Adrenal gland (tissue), 12 donors: ENCODE results near the gene ERF. TPM values are rescaled to one million over a fixed set of nuclear protein-coding genes. Genes with fewer than 3 reads are reported as not detected.

Experiments used
- DNase-seq, 7 donors: peaks; one replicate each; pipeline ENCODE4 v3.0.0-alpha.2; 2019 to 2020
- H3K27ac ChIP-seq, 5 donors: fragments of 200-600 bp; sonication (generic) in 4 of 5; 1 replicate in 3 of 5; 2 replicates in 2 of 5; pipeline versions ENCODE4 v1.5.1 to v1.8.0; 2016 to 2020; ENCODE audit warnings: mild to moderate bottlenecking in 1 of 5
- H3K27me3 ChIP-seq: fragments of 200-600 bp; 2 replicates; pipeline ENCODE4 v1.8.0; 2021
- H3K36me3 ChIP-seq, 2 donors: fragments of 200-600 bp; replicated peaks in 1 of 2; 1 replicate in 1 of 2; 2 replicates in 1 of 2; pipeline versions ENCODE4 v1.5.1 to v1.8.0; 2018 to 2022
- H3K4me1 ChIP-seq, 2 donors: fragments of 200-600 bp; replicated peaks in 1 of 2; 1 replicate in 1 of 2; 2 replicates in 1 of 2; pipeline versions ENCODE4 v1.5.1 to v1.8.0; 2018 to 2021
- H3K4me3 ChIP-seq, 4 donors: fragments of 200-600 bp; sonication (generic) in 3 of 4; one replicate each; pipeline ENCODE4 v1.5.1; 2016 to 2018
- H3K9me3 ChIP-seq, 3 donors: fragments of 200-600 bp; sonication (generic) in 1 of 3; replicated peaks in 1 of 3; 1 replicate in 2 of 3; 2 replicates in 1 of 3; pipeline versions ENCODE4 v1.5.1 to v1.8.0; 2016 to 2021
- CTCF ChIP-seq, 6 experiments: fragments of 450-650 bp in 4 of 6; fragments of 200-600 bp in 2 of 6; sonication (generic) in 1 of 6; IDR thresholded peaks; 1 replicate in 5 of 6; 2 replicates in 1 of 6; pipeline versions ENCODE4 v1.5.1 to v1.8.0; 2016 to 2021; ENCODE audit warnings: antibody characterized with exemption in 6 of 6, mild to moderate bottlenecking in 2 of 6, moderate library complexity in 1 of 6
- POLR2A ChIP-seq, 2 donors: fragments of 450-650 bp; IDR thresholded peaks; one replicate each; pipeline ENCODE4 v1.6.1; 2017; ENCODE audit warnings: antibody characterized with exemption in 2 of 2, mild to moderate bottlenecking in 2 of 2, moderate library complexity in 1 of 2
- WGBS, 4 donors: extraction: QIAGEN DNeasy Blood & Tissue Kit in 2 of 4; methylation state at CpG; one replicate each; pipeline versions ENCODE4 v1.1.5 to v1.1.7; 2013 to 2017; 5-methylcytosine and 5-hydroxymethylcytosine counted together
- intact Hi-C, 2 donors: fragments of 100-400 bp; cut with DNase I; formaldehyde crosslinking; loops; one replicate each; pipeline versions ENCODE4 v1.14.1 to v1.15.0; 2022 to 2023
- polyA plus RNA-seq, 3 donors: library from polyadenylated mRNA; stranded (reverse); fragments of 200-250 nt in 2 of 3; fragments of 350-450 nt in 1 of 3; fragmentation: Illumina TruSeq in 1 of 3; extraction: RNeasy Lipid Tissue Mini Kit (QIAGEN cat#74804) in 1 of 3; gene quantifications; one replicate each; pipeline ENCODE4 v1.2.3, GENCODE V29; 2013 to 2014
- total RNA-seq, 9 donors: library from RNA; depleted of rRNA in 4 of 9; stranded (reverse); fragments of >200 nt in 4 of 9; fragments of 120-200 nt in 1 of 9; fragmentation: NEBNext Ultra II Directional in 1 of 9; extraction: Animal tissue kit (Norgen Biotek cat#: 25700) in 1 of 9; gene quantifications; one replicate each; pipeline versions ENCODE4 v1.1.0 to v1.2.4, GENCODE V29; 2013 to 2023
- donor health status: healthy with polysubstance abuse.
- donor health status: Bipolar disorder and iron deficiency.
- donor health status: DM: yes; HTN: yes; CAD: no.
- donor health status: DM: no; HTN: no; CAD: no.
- donor health status: DM: no; HTN: no; CAD: no.
- donor health status: DM: yes; HTN: yes; CAD: no.

The ERF gene
- total and polyA plus RNA-seq, 12 donors, result 11.4 to 147 (median 52.4) TPM

GRCh38 chr19:42271045-42271419 is 16.1 kb upstream of the ERF start:
- Histone ChIP-seq H3K27me3 (no peaks in the 10 kb centered on the region), H3K9me3 (no peaks in the 10 kb centered on the region), H3K36me3 (peaks cover 0 to 39% of the 10 kb centered on the region in 2 donors), H3K4me3 (peak overlapping the region in 2 of 4 donors; percentile 56 to 81), H3K27ac (peak overlapping the region in 4 of 5 donors; percentile 86 to 96 (median 92)), H3K4me1 (peaks cover 24 to 40% of the 10 kb centered on the region in 2 donors)
- DNase-seq, result peak in 3 of 7 donors; percentile 39 to 73 (median 62)
- intact Hi-C loops, result no loop called here
- TF ChIP-seq POLR2A (IDR thresholded peaks at IDR 0.05) (no peak), CTCF (IDR thresholded peaks at IDR 0.05) (no peak)
- 39 to 49% (median 44%) methylated on average over 2 to 3 of the region's 3 CpGs for WGBS, 4 donors

- H3K4me3 ChIP-seq, result peak overlapping the region in 2 of 4 donors; percentile 56 to 81
- intact Hi-C loops, result no loop called here
- H3K36me3 ChIP-seq, result peaks cover 0 to 39% of the 10 kb centered on the region in 2 donors
- peaks cover 24 to 38% of the 10 kb centered on the region in 2 donors for H3K4me1 ChIP-seq
- H3K9me3 ChIP-seq, result no peaks in the 10 kb centered on the region
- peak; percentile 72 to 92 (median 76) for DNase-seq
- H3K27me3 ChIP-seq, result no peaks in the 10 kb centered on the region
- WGBS, 4 donors, result 5 to 13% (median 8%) methylated on average over 5 to 18 of the region's 18 CpGs
- TF ChIP-seq CTCF (IDR thresholded peaks at IDR 0.05), result no peak
- peak; percentile 37 to 61 for TF ChIP-seq POLR2A (IDR thresholded peaks at IDR 0.05)
- H3K27ac ChIP-seq, result peak overlapping the region; percentile 86 to 96 (median 92)
These were observed 15.6 kb upstream of the ERF start for GRCh38 chr19:42270346-42271044.

- peaks cover 24 to 31% of the 10 kb centered on the region in 2 donors for H3K4me1 ChIP-seq
- peaks cover 0 to 32% of the 10 kb centered on the region in 2 donors for H3K36me3 ChIP-seq
- 11 to 28% (median 25%) methylated on average over 7 to 10 of the region's 10 CpGs for WGBS, 4 donors
- H3K9me3 ChIP-seq, result no peaks in the 10 kb centered on the region
- DNase-seq, result peak in 5 of 7 donors; percentile 45 to 68 (median 49)
- peak overlapping the region; percentile 86 to 96 (median 92) for H3K27ac ChIP-seq
- intact Hi-C loops, result loop anchor here in 1 of 2 donors (2.0 kb wide), 1 partner anchor 15 kb away; the partner anchor contains the start of gene ERF
- no peaks in the 10 kb centered on the region for H3K27me3 ChIP-seq
- peak overlapping the region in 2 of 4 donors; percentile 56 to 81 for H3K4me3 ChIP-seq
- TF ChIP-seq POLR2A (IDR thresholded peaks at IDR 0.05) (no peak), CTCF (IDR thresholded peaks at IDR 0.05) (no peak)
These were observed 14.8 kb upstream of the ERF start for GRCh38 chr19:42269478-42270345.
